ENCODE results near the gene RPL36AL. TPM values are rescaled to one million over a fixed set of nuclear protein-coding genes. Genes with fewer than 3 reads are reported as not detected.
A peak's percentile ranks its signal among the peaks of the same experiment; 100 is the strongest.
"Not testable (repeated sequence)": the region's sequence is repeated elsewhere in the genome, so short reads cannot be mapped to it uniquely, and the experiment has no call there.

The RPL36AL gene
- total and polyA plus RNA-seq, 5 experiments from 2014 or later: 259 to 628 (median 489) TPM

DNA sequence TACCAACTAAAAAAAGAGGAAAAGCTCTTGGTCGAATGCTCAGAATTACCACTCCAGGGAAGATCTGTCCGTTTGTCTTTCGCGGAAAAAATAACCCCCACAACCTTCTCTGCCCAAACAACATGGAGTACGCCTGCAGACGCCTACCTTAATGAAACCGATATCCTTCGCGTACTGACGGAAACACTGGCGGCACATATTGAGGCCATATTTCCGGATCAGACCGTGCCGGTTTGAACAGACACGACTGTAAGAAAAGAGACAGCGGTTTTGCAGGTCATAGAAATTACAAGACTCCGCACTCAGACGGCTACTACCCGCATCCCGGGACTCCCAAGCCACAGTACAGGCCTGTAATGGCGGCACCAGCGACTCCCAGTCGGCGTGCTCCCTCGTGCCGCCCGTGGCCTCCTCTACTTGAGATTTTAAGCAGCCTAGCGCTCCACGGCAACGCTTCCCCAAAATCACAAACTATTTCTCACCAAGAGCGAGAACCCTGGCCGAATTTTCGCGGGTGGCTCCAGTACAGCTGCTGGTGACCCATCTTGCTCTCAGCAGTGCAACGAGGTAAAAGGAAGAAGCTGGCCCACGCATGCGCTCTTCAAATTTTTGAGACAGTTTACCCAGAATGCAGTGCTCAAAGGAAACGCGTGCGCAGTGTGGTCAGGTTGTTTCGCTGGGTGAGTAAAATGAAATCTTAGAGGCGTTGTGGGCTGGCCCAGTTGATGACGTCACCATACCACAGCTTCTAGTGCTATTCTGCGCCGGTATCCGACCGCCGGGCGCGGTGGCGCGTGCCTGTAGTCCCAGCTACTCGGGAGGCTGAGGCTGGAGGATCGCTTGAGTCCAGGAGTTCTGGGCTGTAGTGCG lies 34.4 kb downstream of the RPL36AL start, which contains the start of gene RPS29:
TSS of gene RPS29 (minus strand) at position 578 of the 870 bp plus-strand sequence. CDS start at position 544, 34 bp downstream.
- H3K27me3 Mint-ChIP-seq: peaks cover 0 to 9% (median 0%) of the 10 kb centered on the region in 5 donors
- peaks cover 21 to 55% (median 46%) of the 10 kb centered on the region in 4 donors for H3K4me1 Mint-ChIP-seq
- peak within 1 kb of the TSS; percentile 97 to 100 (median 99) for H3K27ac Mint-ChIP-seq
- peaks cover 5 to 52% (median 19%) of the 10 kb centered on the region in 3 donors for H3K36me3 Mint-ChIP-seq
- H3K9me3 Mint-ChIP-seq: peaks cover 0 to 6% (median 0%) of the 10 kb centered on the region in 9 donors
- POLR2A ChIA-PET: interaction anchor here (0.6 to 4.8 kb wide), 25 partner anchors 8 to 1509 kb away, joined by 3 to 112 read pairs (median 4); partner anchors contain the start of genes DNAAF2, KLHDC2, LRR1 and MGAT2
- peak; percentile 87 to 99 (median 98) for DNase-seq
- ATAC-seq: peak; percentile 85 to 87
- peak within 1 kb of the TSS; percentile 89 to 99 (median 94) for H3K4me3 Mint-ChIP-seq

DNA sequence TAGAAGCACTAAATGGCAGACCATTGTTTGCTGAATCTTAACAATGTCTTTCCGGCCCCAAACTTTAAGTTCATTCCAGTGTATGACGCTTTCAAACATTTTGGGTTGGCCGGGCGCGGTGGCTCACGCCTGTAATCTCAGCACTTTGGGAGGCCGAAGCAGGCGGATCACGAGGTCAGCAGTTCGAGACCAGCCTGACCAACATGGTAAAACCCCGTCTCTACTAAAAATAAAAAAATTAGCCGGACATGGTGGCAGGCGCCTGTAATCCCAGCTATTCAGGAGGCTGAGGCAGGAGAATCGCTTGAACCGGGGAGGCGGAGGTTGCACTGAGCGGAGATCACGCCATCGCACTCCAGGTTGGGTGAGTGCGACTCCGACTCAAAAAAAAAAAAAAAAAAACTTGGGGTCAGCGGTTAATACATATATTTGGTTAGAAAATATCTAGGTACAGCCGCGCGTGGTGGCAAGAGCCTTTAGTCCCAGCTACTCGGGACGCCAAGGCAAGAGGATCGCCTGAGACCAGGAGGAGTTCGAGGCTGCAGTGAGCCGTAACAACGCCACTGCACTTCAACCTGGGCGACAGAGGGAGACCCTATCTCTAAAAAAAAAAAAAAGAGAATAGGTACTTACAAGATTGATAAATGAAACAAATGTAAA lies 35.3 kb downstream of the RPL36AL start:
- Mint-ChIP-seq H3K27ac (peak overlapping the region; percentile 97 to 100 (median 99)), H3K4me1 (peaks cover 23 to 58% (median 53%) of the 10 kb centered on the region in 4 donors), H3K36me3 (peaks cover 5 to 54% (median 19%) of the 10 kb centered on the region in 3 donors), H3K4me3 (peak overlapping the region; percentile 89 to 99 (median 94))
- not testable (repeated sequence) for ATAC-seq, H3K9me3 Mint-ChIP-seq, H3K27me3 Mint-ChIP-seq, DNase-seq
- POLR2A ChIA-PET: interaction anchor here (0.6 to 4.8 kb wide), 16 partner anchors 10 to 1510 kb away, joined by 3 to 112 read pairs (median 4); partner anchors contain the start of genes DNAAF2, KLHDC1, KLHDC2 and LRR1

DNA sequence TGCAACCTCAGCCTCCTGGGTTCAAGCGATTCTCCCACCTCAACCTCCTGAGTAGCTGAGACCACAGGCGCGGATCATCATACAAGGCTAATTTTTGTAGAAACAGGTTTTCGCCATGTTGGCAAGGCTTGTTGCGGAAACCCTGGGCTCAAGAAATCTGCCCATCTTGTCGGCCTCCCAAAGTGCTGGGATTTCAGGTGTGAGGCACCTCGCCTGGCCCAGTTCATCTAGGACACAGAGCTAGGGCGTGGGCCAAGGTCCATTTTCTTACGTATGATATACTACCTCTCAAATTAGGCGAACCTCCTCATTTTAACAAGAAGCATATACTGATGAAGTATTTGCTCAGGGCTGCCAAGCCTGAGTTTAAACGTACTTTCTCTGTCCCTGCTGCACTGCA lies 36.4 kb downstream of the RPL36AL start:
- ATAC-seq (no peak), DNase-seq (no peak)
- Mint-ChIP-seq H3K4me3 (peak overlapping the region; percentile 89 to 99 (median 94)), H3K36me3 (peaks cover 5 to 56% (median 19%) of the 10 kb centered on the region in 3 donors), H3K27me3 (peaks cover 0 to 9% (median 0%) of the 10 kb centered on the region in 5 donors), H3K4me1 (peaks cover 26 to 69% (median 63%) of the 10 kb centered on the region in 4 donors), H3K27ac (peak overlapping the region; percentile 80 to 100 (median 98)), H3K9me3 (peaks cover 0 to 6% (median 0%) of the 10 kb centered on the region in 9 donors)
- POLR2A ChIA-PET: interaction anchor here (1.5 to 4.8 kb wide), 3 partner anchors 14 to 109 kb away, joined by 3 to 112 read pairs (median 83); partner anchors contain the start of genes KLHDC1, LRR1, MGAT2 and RPL36AL

DNA sequence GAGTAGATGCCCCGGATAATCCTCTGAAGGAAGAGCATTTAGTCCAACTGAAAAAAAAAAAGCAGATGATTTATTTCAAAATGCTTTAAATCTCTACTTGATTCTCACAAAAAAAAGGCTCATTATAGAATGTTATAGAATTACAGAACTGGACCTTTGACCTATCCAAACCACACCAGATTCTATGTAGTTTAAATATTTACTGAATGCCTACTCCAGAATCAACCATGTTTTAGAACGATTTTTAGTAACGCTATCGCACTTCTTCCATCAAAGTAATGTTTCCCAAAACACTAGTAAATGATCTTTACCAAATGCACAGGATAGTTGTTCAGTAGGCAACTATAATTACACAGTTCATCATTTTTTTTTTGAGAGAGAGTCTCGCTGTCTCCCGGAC lies 36.8 kb downstream of the RPL36AL start:
- no peak for ATAC-seq
- peaks cover 5 to 56% (median 19%) of the 10 kb centered on the region in 3 donors for H3K36me3 Mint-ChIP-seq
- H3K9me3 Mint-ChIP-seq: peaks cover 0 to 6% (median 0%) of the 10 kb centered on the region in 9 donors
- peaks cover 29 to 73% (median 68%) of the 10 kb centered on the region in 4 donors for H3K4me1 Mint-ChIP-seq
- no peak for DNase-seq
- H3K4me3 Mint-ChIP-seq: peak overlapping the region; percentile 89 to 99 (median 94)
- peaks cover 0 to 9% (median 0%) of the 10 kb centered on the region in 5 donors for H3K27me3 Mint-ChIP-seq
- H3K27ac Mint-ChIP-seq: peak overlapping the region; percentile 5 to 100 (median 97)
- POLR2A ChIA-PET: interaction anchor here (4.5 kb wide), 1 partner anchor 37 kb away, joined by 112 read pairs; the partner anchor contains the start of genes MGAT2 and RPL36AL

DNA sequence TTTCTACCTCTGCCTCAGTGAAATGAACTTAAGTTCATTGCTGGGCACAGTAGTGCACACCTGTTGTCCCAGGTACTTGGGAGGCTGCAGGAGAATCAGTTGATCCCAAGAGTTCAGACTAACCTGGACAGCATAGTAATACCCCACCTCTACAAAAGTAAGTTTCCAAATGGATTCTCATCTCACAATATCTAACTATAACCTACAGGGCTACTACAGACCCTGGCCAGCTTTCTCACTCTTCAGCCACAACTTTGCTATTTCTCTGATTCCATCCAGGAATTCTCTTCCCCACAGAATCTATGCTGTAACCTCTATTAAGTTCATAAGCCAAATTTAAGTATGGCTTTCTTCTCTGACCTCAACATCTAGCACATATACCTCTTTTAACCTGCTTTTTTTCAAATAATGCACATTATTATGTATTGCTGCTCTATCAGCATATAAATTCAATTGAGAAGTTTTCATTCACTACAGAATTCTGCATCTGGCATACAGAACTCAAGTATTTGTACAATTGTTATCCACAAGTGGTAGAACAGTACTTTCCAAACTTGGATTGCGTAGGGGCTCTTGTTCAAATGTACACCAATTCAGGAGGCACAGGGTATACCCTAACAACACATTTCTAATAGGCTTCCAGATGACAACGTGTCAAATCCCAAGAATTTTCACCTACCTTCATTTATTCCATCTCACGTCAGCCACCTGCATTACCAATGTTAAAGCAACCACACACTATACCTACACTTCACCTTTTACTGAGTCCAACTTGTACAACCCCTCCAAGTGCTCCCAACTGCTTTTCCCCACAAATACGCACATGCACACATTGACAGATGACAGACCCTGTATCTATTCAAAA lies 38.1 kb downstream of the RPL36AL start:
- Mint-ChIP-seq H3K4me3 (peak overlapping the region in 8 of 10 donors; percentile 4 to 92 (median 37)), H3K36me3 (peaks cover 5 to 63% (median 23%) of the 10 kb centered on the region in 3 donors), H3K27me3 (peaks cover 0 to 9% (median 0%) of the 10 kb centered on the region in 5 donors), H3K9me3 (peaks cover 0 to 6% (median 0%) of the 10 kb centered on the region in 9 donors), H3K27ac (peak overlapping the region; percentile 4 to 86 (median 62)), H3K4me1 (peaks cover 34 to 81% (median 77%) of the 10 kb centered on the region in 4 donors)
- DNase-seq (no peak), ATAC-seq (no peak)
- POLR2A ChIA-PET: interaction anchor here (0.6 to 0.9 kb wide), 3 partner anchors 9 to 110 kb away, joined by 3 to 12 read pairs (median 3); no protein-coding TSS in a partner anchor

DNA sequence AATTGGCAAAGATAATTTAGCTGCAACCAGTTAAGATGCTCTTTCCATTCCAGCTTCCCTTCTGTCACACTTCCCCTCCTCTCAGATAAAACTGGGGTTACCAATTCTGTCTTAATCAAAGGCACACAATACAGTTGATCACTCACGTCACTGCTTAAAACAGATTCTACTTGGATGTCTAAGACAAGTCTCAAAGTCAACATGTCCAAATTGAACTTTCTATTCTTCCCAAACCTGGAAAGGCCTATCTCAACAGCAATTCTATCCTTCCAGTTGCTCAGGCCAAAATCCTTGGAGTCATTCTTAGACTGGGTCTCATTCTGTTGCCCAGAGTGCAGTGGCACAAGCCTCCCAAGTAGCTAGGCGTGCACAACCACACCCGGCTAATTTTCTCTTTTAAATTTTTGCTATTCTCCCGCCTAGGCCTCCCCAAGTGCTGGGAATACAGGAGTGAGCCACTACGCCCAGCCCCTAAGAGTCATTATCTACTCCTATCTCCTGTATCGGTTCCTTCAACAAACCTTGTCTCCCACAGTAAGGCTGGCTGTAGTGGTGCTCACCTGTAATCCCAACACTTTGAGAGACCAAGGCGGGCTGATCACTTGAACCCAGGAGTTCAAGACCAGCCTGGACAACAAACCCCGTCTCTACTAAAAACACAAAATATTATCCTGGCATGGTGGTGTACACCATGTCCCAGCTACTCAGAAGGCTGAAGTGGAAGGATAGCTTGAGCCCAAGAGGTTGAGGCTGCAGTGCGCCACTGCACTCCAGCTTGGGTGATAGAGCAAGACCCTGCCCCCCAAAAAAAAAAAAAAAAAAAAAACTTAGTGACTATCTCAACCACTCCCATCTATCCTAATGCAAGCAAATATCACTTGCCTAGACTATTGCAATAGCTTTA lies 39.0 kb downstream of the RPL36AL start:
- POLR2A ChIA-PET: interaction anchor here (0.6 to 0.9 kb wide), 4 partner anchors 8 to 110 kb away, joined by 3 to 12 read pairs (median 3); no protein-coding TSS in a partner anchor
- Mint-ChIP-seq H3K4me1 (peaks cover 33 to 82% (median 74%) of the 10 kb centered on the region in 4 donors), H3K27me3 (peaks cover 0 to 7% (median 0%) of the 10 kb centered on the region in 5 donors), H3K4me3 (peak overlapping the region in 7 of 10 donors; percentile 4 to 92 (median 31)), H3K27ac (peak overlapping the region; percentile 30 to 86 (median 70)), H3K9me3 (peaks cover 0 to 3% (median 0%) of the 10 kb centered on the region in 9 donors), H3K36me3 (peaks cover 5 to 70% (median 28%) of the 10 kb centered on the region in 3 donors)
- DNase-seq (no peak), ATAC-seq (no peak)

DNA sequence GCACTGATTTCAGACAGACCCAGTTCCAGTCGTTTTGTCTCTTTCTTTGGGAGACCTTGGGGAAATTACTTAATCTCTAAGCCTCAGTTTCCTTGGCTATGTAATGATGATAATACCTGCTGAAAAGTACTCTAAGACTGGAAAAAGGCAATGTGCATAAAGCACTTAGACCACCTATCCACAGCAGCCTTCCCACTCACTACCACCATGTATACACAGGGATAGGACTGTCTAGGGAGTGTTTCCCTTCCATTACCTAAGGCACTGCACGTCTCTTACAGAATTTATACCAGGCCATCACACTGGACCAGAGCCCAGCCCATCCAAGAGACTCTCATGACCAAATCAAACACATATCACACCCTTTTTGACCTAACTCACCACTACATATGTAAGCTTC lies 40.6 kb downstream of the RPL36AL start:
- POLR2A ChIA-PET: no interaction called here
- peak overlapping the region in 2 of 10 donors; percentile 3 to 7 for H3K4me3 Mint-ChIP-seq
- H3K4me1 Mint-ChIP-seq: peaks cover 31 to 75% (median 63%) of the 10 kb centered on the region in 4 donors

DNA sequence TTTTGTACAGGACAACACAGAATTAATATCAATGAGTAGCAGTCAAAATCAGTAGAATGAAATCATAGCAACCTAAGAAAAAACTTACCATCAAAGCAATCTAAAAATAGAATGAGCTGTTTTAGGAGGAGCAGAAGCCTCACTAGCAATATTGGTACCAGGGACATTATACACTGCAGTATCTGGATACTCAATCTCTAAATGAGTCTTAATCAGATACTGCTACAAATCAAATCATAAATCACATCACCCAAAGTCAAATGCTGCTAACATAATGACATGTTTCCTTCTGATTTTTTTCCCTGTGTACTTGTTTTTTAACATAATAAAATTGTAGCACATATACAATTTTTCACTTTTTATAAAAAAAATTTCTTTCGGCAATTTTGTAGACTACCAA lies 42.3 kb downstream of the RPL36AL start:
- DNase-seq (no peak), ATAC-seq (no peak)
- no peak overlapping the region for H3K4me3 Mint-ChIP-seq
- H3K36me3 Mint-ChIP-seq: peaks cover 0 to 66% (median 26%) of the 10 kb centered on the region in 3 donors
- H3K4me1 Mint-ChIP-seq: peaks cover 28 to 62% (median 49%) of the 10 kb centered on the region in 4 donors
- POLR2A ChIA-PET: interaction anchor here (1.0 kb wide), 1 partner anchor 9 kb away, joined by 3 read pairs; the partner anchor contains the start of gene RPS29
- no peaks in the 10 kb centered on the region for H3K27me3 Mint-ChIP-seq
- no peaks in the 10 kb centered on the region for H3K9me3 Mint-ChIP-seq
- H3K27ac Mint-ChIP-seq: peak overlapping the region in 4 of 10 donors; percentile 35 to 64 (median 60)

More for the DNA sequence above, 40.6 kb downstream of the RPL36AL start:
- ATAC-seq: no peak
- Mint-ChIP-seq H3K36me3 (peaks cover 0 to 67% (median 30%) of the 10 kb centered on the region in 3 donors), H3K27me3 (no peaks in the 10 kb centered on the region), H3K27ac (peak overlapping the region; percentile 1 to 83 (median 60)), H3K9me3 (no peaks in the 10 kb centered on the region)
- DNase-seq: no peak

DNA sequence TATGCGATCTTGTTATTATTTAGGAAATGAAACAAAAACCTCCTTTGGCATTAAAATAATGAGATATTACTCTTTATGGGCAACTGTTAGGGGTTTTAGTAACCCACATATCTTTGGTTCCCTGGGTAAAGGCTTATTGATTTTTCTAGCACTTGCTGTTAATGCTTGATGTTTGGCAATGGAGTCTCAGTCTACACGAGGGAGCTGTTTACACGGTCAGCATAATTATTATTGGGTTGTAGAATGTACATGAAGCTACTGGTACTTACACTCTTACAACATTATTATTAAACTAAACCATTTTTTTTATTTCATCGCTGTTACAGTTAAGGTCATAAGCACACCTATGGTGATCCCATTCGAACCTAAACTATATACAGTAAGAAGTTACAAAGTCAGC lies 46.4 kb downstream of the RPL36AL start:
- POLR2A ChIA-PET: interaction anchor here (2.2 kb wide), 1 partner anchor 12 kb away, joined by 6 read pairs; the partner anchor contains the start of gene RPS29
- Mint-ChIP-seq H3K4me3 (no peak overlapping the region), H3K36me3 (peaks cover 0 to 55% (median 37%) of the 10 kb centered on the region in 3 donors)

DNA sequence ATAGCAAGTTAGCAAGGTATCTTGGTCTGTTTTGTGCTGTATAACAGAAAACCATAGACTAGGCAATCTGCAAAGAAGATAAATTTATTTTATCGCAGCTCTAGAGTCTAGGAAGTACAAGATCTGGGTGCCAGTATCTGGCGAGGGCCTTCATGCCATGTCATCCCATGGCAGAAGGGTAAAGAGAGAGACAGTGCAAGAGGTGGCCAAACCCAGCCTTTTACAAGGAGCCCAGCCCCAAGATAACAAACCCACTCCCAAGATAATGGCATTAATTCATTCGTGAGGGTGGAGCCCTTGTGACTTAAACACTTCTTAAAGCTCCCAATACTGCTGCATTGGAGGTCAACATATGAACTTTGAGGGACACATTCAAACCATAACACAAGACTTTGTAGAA lies 51.1 kb downstream of the RPL36AL start:
- H3K9me3 Mint-ChIP-seq: peaks cover 0 to 7% (median 1%) of the 10 kb centered on the region in 9 donors
- ATAC-seq (no peak), DNase-seq (no peak)
- peaks cover 0 to 25% (median 16%) of the 10 kb centered on the region in 3 donors for H3K36me3 Mint-ChIP-seq
- H3K4me1 Mint-ChIP-seq: peaks cover 0 to 4% (median 0%) of the 10 kb centered on the region in 4 donors
- H3K4me3 Mint-ChIP-seq: no peak overlapping the region
- H3K27ac Mint-ChIP-seq: no peak overlapping the region
- POLR2A ChIA-PET: no interaction called here
- H3K27me3 Mint-ChIP-seq: no peaks in the 10 kb centered on the region

More for the DNA sequence above, 46.4 kb downstream of the RPL36AL start:
- Mint-ChIP-seq H3K9me3 (peaks cover 0 to 7% (median 1%) of the 10 kb centered on the region in 9 donors), H3K4me1 (peaks cover 8 to 25% (median 13%) of the 10 kb centered on the region in 4 donors), H3K27ac (no peak overlapping the region), H3K27me3 (no peaks in the 10 kb centered on the region)
- ATAC-seq (no peak), DNase-seq (no peak)

All from naive thymus-derived CD8-positive, alpha-beta T cell (primary cell).